Retina (tissue), 1 donor: ENCODE data around the gene TMEM98.
"Not testable (repeated sequence)": the region's sequence is repeated elsewhere in the genome, so short reads cannot be mapped to it uniquely, and the experiment has no call there.

Source experiments
- DNase-seq: peaks from one replicate; pipeline ENCODE4 v3.0.0-alpha.2; 2016

Gene TMEM98

GRCh38 chr17:32915245-32915644, 12.7 kb upstream of the TMEM98 start:
- DNase-seq = no peak

- DNase-seq = no peak
Measured at GRCh38 chr17:32916134-32916533, 11.8 kb upstream of the TMEM98 start.

- no peak for DNase-seq
Measured at GRCh38 chr17:32917081-32917480, 10.9 kb upstream of the TMEM98 start.

- DNase-seq = no peak
Measured at GRCh38 chr17:32917842-32918241, 10.1 kb upstream of the TMEM98 start.

- DNase-seq = not testable (repeated sequence)
Measured at GRCh38 chr17:32919876-32920275, 8.1 kb upstream of the TMEM98 start.

- DNase-seq = no peak
Measured at GRCh38 chr17:32920293-32920692, 7.7 kb upstream of the TMEM98 start.

- DNase-seq = no peak
Measured at GRCh38 chr17:32921017-32921416, 6.9 kb upstream of the TMEM98 start.

- not testable (repeated sequence) for DNase-seq
Measured at GRCh38 chr17:32923905-32924304, 4.0 kb upstream of the TMEM98 start.

- DNase-seq = no peak
Measured at GRCh38 chr17:32926183-32926582, 1.8 kb upstream of the TMEM98 start.

- DNase-seq = not testable (repeated sequence)
Measured at GRCh38 chr17:32926789-32927188, 1.2 kb upstream of the TMEM98 start.

GRCh38 chr17:32927201-32927723, 691 bp upstream of the TMEM98 start:
- DNase-seq = no peak

- peak; percentile 69 for DNase-seq
Measured at GRCh38 chr17:32928586-32929535, 908 bp downstream of the TMEM98 start.

GRCh38 chr17:32929588-32929987, 1.6 kb downstream of the TMEM98 start:
- no peak for DNase-seq

- no peak for DNase-seq
Measured at GRCh38 chr17:32930512-32930911, 2.6 kb downstream of the TMEM98 start.

GRCh38 chr17:32931686-32932085, 3.7 kb downstream of the TMEM98 start:
- DNase-seq = no peak

- DNase-seq = no peak
Measured at GRCh38 chr17:32933881-32934280, 5.9 kb downstream of the TMEM98 start.

GRCh38 chr17:32935726-32936125, 7.8 kb downstream of the TMEM98 start:
- DNase-seq = no peak

GRCh38 chr17:32936186-32936893, 8.4 kb downstream of the TMEM98 start:
- peak; percentile 84 for DNase-seq

GRCh38 chr17:32936894-32937500, 9.0 kb downstream of the TMEM98 start:
- DNase-seq = peak; percentile 86

- DNase-seq = no peak
Measured at GRCh38 chr17:32940706-32941390, 12.9 kb downstream of the TMEM98 start.

GRCh38 chr17:32941419-32942032, 13.6 kb downstream of the TMEM98 start:
- DNase-seq = no peak

- no peak for DNase-seq
Measured at GRCh38 chr17:32943206-32943605, 15.3 kb downstream of the TMEM98 start.
